Choroid plexus epithelial cell (primary cell): ENCODE results near the gene EIF1AX.

ENCODE experiments used
- DNase-seq: peaks from one replicate; pipeline ENCODE4 v3.0.0-alpha.2; 2010; ENCODE audit warnings: low read depth
- H3K4me3 ChIP-seq: 2 replicates; pipeline ENCODE4 v1.5.1; 2011; ENCODE audit warnings: low read depth, mild to moderate bottlenecking, control low read depth, low read length, moderate library complexity
- CTCF ChIP-seq: conservative IDR thresholded peaks from 2 replicates; pipeline ENCODE4 v1.5.1; 2011; ENCODE audit warnings: low read depth, mild to moderate bottlenecking, control low read depth, inconsistent platforms, low read length, moderate library complexity

Gene EIF1AX

DNA sequence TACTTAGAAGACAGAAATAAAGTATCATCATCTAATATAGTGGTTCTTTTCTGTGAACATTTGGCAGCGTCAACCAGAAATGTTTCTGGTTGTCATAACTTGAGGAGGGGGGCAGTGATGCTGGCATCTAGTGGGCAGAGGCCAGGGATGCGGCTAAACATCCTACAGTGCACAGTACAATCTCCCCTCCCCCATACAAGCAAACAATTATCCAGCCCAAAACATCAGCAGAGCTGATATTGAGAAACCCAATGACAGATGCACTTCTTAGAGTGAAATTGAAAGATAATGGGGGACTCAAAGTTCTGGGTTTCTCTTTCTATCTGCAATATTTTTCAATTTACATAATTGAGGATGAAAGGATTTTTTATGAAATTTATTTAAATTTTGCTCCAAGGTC lies 1.9 kb upstream of the EIF1AX start:
- no peak overlapping the region for H3K4me3 ChIP-seq
- no peak for TF ChIP-seq CTCF
- DNase-seq, result no peak

DNA sequence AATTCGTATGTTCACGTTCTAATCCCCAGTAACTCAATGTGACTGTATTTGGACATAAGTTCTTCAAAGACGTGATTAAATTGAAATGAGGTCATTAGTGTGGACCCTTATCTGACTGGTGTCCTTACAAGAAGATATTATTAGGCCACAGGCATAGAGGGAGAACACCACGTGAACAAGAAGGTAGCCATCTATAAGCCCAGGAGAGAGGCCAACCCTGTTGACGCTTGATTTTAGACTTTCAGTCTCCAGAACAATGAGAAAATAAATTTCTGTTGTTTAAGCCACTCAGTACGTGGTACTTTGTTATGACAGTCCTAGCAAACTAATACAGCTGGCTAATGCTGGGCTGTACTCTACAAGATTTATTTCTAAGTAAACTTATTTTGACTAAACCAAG lies 1.5 kb upstream of the EIF1AX start:
- TF ChIP-seq CTCF, result no peak
- DNase-seq, result no peak
- H3K4me3 ChIP-seq, result no peak overlapping the region

GRCh38 chrX:20140420-20140819 lies 1.2 kb downstream of the EIF1AX start:
- TF ChIP-seq CTCF, result no peak
- H3K4me3 ChIP-seq, result peak overlapping the region; percentile 76
- no peak for DNase-seq

DNA sequence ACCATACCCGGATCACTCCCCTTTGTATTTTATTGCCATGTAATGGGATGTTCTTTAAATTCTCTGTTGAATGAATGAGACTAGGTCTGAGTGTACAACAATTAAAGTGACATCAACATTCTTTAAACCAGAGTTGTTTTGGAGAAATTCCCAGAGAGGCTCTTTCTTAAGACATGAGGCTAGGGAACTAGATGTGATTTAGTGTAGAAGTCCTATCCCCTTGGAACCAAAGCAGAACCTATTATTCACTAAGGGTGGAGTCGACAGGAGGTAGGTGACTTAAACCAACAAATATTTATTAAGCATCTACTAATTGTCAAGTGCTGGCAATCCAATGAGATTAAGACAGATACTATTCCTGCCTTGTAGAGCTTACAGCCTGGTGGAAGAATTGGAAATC lies 1.7 kb downstream of the EIF1AX start:
- H3K4me3 ChIP-seq, result peak overlapping the region; percentile 76
- peak; percentile 26 for DNase-seq
- no peak for TF ChIP-seq CTCF

GRCh38 chrX:20135944-20136343 lies 5.7 kb downstream of the EIF1AX start:
- no peak for DNase-seq
- TF ChIP-seq CTCF, result no peak
- no peak overlapping the region for H3K4me3 ChIP-seq

GRCh38 chrX:20132666-20133065 lies 9.0 kb downstream of the EIF1AX start:
- H3K4me3 ChIP-seq, result no peak overlapping the region
- no peak for TF ChIP-seq CTCF
- DNase-seq, result no peak

- no peak overlapping the region for H3K4me3 ChIP-seq
- DNase-seq, result no peak
- TF ChIP-seq CTCF, result no peak
These were observed 11.3 kb downstream of the EIF1AX start for GRCh38 chrX:20130357-20130756.
